Right lobe of liver (tissue), 6 donors: Measurements from ENCODE around the gene CRAMP1. TPM values are rescaled to one million over a fixed set of nuclear protein-coding genes. Genes with fewer than 3 reads are reported as not detected.

Source experiments
- ATAC-seq, 4 donors: fragments of 200-7000 bp; cut with Tn5 transposase; one replicate each; pipeline ENCODE4 v1.9.1; 2020; ENCODE audit warnings: mild to moderate bottlenecking in 4 of 4, moderate library complexity in 4 of 4
- DNase-seq, 3 donors: peaks; one replicate each; pipeline ENCODE4 v3.0.0-alpha.2; 2020
- H3K27ac ChIP-seq, 3 donors: fragments of 200-600 bp; one replicate each; pipeline ENCODE4 v1.8.0; 2022
- H3K27me3 ChIP-seq, 2 donors: fragments of 200-600 bp; one replicate each; pipeline ENCODE4 v1.8.0; 2022
- H3K36me3 ChIP-seq, 4 donors: fragments of 200-600 bp; sonication (generic) in 1 of 4; one replicate each; pipeline versions ENCODE4 v1.5.1 to v1.8.0; 2017 to 2022; ENCODE audit warnings: control low read depth in 1 of 4
- H3K4me1 ChIP-seq, 4 donors: fragments of 200-600 bp; sonication (generic) in 1 of 4; one replicate each; pipeline versions ENCODE4 v1.5.1 to v1.8.0; 2017 to 2022; ENCODE audit warnings: control low read depth in 1 of 4
- H3K4me3 ChIP-seq, 3 donors: fragments of 200-600 bp; one replicate each; pipeline ENCODE4 v1.8.0; 2022
- H3K9me3 ChIP-seq, 4 donors: fragments of 200-600 bp; sonication (generic) in 1 of 4; one replicate each; pipeline versions ENCODE4 v1.5.1 to v1.8.0; 2017 to 2022; ENCODE audit warnings: control low read depth in 1 of 4
- CTCF ChIP-seq, 4 donors: fragments of 200-600 bp in 3 of 4; fragments of 450-650 bp in 1 of 4; IDR thresholded peaks; one replicate each; pipeline versions ENCODE4 v1.5.1 to v1.8.0; 2016 to 2022; ENCODE audit warnings: antibody characterized with exemption in 4 of 4, mild to moderate bottlenecking in 2 of 4
- POLR2A ChIP-seq: fragments of 450-650 bp; IDR thresholded peaks from one replicate; pipeline ENCODE4 v1.6.1; 2017; ENCODE audit warnings: antibody characterized with exemption, mild to moderate bottlenecking
- WGBS: methylation state at CpG from one replicate; pipeline ENCODE4 v1.1.6; 2018; ENCODE audit warnings: low coverage, low lambda C conversion rate; ENCODE audit not compliant: insufficient coverage; ENCODE audit errors: missing lambda C conversion rate; 5-methylcytosine and 5-hydroxymethylcytosine counted together
- intact Hi-C, 2 donors: fragments of 100-400 bp; cut with DNase I; formaldehyde crosslinking; loops; one replicate each; pipeline versions ENCODE4 v1.11.2 to v1.14.1; 2022
- total RNA-seq, 6 experiments: library from RNA; depleted of rRNA in 2 of 6; stranded (reverse); fragments of >200 nt in 2 of 6; fragmentation: NEBNext Ultra II Directional in 3 of 6; extraction: Animal tissue kit (Norgen Biotek cat#: 25700) in 3 of 6; gene quantifications; one replicate each; pipeline versions ENCODE4 v1.1.0 to v1.2.4, GENCODE V29; 2016 to 2023
- donor health status: DM: no; HTN: yes; CAD: no.
- donor health status: DM: no; HTN: no; CAD: no.
- donor health status: DM: no; HTN: no; CAD: no.
- donor health status: DM: no; HTN: yes; CAD: no.
- donor health status: DM: no; HTN: yes; CAD: no.

Gene CRAMP1
- total RNA-seq, 6 experiments from 2014 or later = 2.9 to 8.4 (median 5.8) TPM

DNA sequence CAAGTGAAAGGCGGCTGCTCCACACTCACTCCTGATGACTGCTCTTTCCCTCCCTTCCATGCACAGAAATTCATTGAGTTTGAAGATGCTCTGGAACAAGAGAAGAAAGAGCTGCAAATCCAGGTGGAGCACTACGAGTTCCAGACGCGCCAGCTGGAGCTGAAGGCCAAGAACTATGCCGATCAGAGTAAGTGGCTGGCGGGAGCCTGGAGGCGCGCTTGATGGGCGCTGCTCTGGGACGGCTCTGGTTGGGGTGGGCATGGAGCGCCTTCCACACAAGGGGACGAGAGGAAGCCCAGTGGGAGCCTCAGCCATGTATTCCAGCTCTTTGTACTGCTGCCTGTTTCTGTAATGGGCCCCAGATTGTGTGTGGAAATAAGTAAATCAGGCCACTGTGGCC is 112.3 kb downstream of the CRAMP1 start:
- H3K4me1 ChIP-seq = peaks cover 0 to 6% (median 4%) of the 10 kb centered on the region in 4 donors
- no peak for DNase-seq
- no peak for ATAC-seq
- intact Hi-C loops = no loop called here
- H3K4me3 ChIP-seq = no peak overlapping the region
- no peaks in the 10 kb centered on the region for H3K27me3 ChIP-seq
- no peaks in the 10 kb centered on the region for H3K9me3 ChIP-seq
- no peak overlapping the region for H3K27ac ChIP-seq
- 97% methylated on average over 11 of the region's 12 CpGs for WGBS
- H3K36me3 ChIP-seq = peaks cover 0 to 18% (median 2%) of the 10 kb centered on the region in 4 donors
- TF ChIP-seq POLR2A (no peak), CTCF (IDR thresholded peaks at IDR 0.05) (no peak)

DNA sequence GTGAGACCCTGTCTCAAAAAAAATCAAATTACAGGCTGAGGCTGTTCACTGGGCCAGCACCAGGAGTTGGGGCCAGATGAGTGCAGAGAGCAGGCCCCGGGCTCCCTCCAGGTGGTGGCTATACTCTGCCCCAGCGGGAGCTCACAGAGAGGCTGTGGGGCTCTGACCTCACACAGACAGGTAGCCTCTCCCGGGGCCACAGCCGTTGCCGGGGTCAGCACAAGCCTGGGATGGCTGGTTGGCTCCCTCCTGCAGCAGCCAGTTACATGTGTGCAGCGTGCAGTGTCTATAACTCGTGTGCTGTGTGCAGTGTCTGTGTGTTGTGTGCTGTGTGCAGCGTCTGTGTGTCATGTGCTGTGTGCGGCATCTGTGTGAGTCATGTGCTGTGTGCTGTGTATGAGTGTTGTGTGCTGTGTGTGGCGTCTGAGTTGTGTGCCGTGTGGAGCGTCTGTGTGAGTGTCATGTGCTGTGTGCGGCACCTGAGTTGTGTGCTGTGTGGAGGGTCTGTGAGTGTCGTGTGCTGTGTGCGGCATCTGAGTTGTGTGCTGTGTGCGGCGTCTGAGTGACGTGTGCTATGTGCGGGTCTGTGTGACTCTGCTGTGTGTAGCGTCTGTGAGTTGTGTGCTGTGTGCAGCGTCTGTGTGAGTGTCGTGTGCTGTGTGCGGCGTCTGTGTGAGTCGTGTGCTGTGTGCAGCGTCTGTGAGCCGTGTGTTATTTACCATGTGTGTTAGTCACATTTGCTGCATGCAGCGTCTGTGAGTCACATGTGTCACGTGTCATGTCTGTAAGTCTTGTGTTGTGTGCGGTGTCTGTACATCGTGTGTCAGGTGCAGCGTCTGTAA is 114.7 kb downstream of the CRAMP1 start:
- intact Hi-C loops = no loop called here
- Histone ChIP-seq H3K4me3 (no peak overlapping the region), H3K27me3 (no peaks in the 10 kb centered on the region), H3K27ac (no peak overlapping the region), H3K9me3 (no peaks in the 10 kb centered on the region), H3K4me1 (peaks cover 0 to 1% (median 0%) of the 10 kb centered on the region in 4 donors), H3K36me3 (peaks cover 0 to 22% (median 4%) of the 10 kb centered on the region in 4 donors)
- DNase-seq (no peak), ATAC-seq (no peak)
- WGBS = 87% methylated on average over 12 of the region's 32 CpGs
- no peak for TF ChIP-seq POLR2A
- no peak for TF ChIP-seq CTCF (IDR thresholded peaks at IDR 0.05)

Other genes with a start within 250 kb of the CRAMP1 start
- 10 to 100 TPM in 4 of 6 experiments, 1 to 10 TPM in 2; 9.0 to 14.2 (median 12.0) TPM for gene UNKL, start 197.7 kb upstream of the CRAMP1 start, total RNA-seq
- 10 to 100 TPM in 1 of 6 experiments, 1 to 10 TPM in 5; 5.6 to 11.5 (median 6.0) TPM for gene UQCC4, start 191.6 kb upstream of the CRAMP1 start, total RNA-seq
- gene PERCC1, start 181.3 kb upstream of the CRAMP1 start, total RNA-seq = not detected
- 1 to 10 TPM in 2 of 6 experiments, under 1 TPM in 3, not detected in 1; 0.25 to 1.7 (median 0.79) TPM for gene CCDC154, start 167.8 kb upstream of the CRAMP1 start, total RNA-seq
- 10 to 100 TPM; 36.0 to 50.8 (median 40.8) TPM for gene CLCN7, start 137.3 kb upstream of the CRAMP1 start, total RNA-seq
- not detected for gene PTX4, start 123.4 kb upstream of the CRAMP1 start, total RNA-seq
- gene TELO2, start 119.0 kb upstream of the CRAMP1 start, total RNA-seq = 10 to 100 TPM in 5 of 6 experiments, 1 to 10 TPM in 1; 9.5 to 31.0 (median 20.8) TPM
- 10 to 100 TPM in 2 of 6 experiments, 1 to 10 TPM in 4; 4.7 to 18.7 (median 8.9) TPM for gene TMEM204, start 78.7 kb upstream of the CRAMP1 start, total RNA-seq
- 1 to 10 TPM; 2.9 to 8.9 (median 5.4) TPM for gene IFT140, start 288 bp upstream of the CRAMP1 start, total RNA-seq
- 10 to 100 TPM; 31.0 to 47.7 (median 38.7) TPM for gene JPT2, start 65.9 kb downstream of the CRAMP1 start, total RNA-seq
- 10 to 100 TPM in 5 of 6 experiments, 1 to 10 TPM in 1; 8.7 to 37.3 (median 23.0) TPM for gene MAPK8IP3, start 93.8 kb downstream of the CRAMP1 start, total RNA-seq
- 10 to 100 TPM; 17.9 to 36.1 (median 23.2) TPM for gene NME3, start 159.2 kb downstream of the CRAMP1 start, total RNA-seq
- gene EME2, start 160.4 kb downstream of the CRAMP1 start, total RNA-seq = 10 to 100 TPM in 1 of 6 experiments, 1 to 10 TPM in 5; 3.8 to 11.1 (median 5.0) TPM
- 10 to 100 TPM; 42.5 to 90.5 (median 52.9) TPM for gene MRPS34, start 160.8 kb downstream of the CRAMP1 start, total RNA-seq
- 10 to 100 TPM; 18.6 to 42.5 (median 34.5) TPM for gene SPSB3, start 170.2 kb downstream of the CRAMP1 start, total RNA-seq
- gene NUBP2, start 170.6 kb downstream of the CRAMP1 start, total RNA-seq = 10 to 100 TPM; 21.1 to 90.3 (median 32.6) TPM
- gene IGFALS, start 181.3 kb downstream of the CRAMP1 start, total RNA-seq = 100 to 1,000 TPM in 1 of 6 experiments, 10 to 100 TPM in 5; 38.7 to 124 (median 85.3) TPM
- gene HAGH, start 214.5 kb downstream of the CRAMP1 start, total RNA-seq = 100 to 1,000 TPM in 4 of 6 experiments, 10 to 100 TPM in 2; 77.9 to 161 (median 143) TPM
- 10 to 100 TPM; 25.5 to 96.5 (median 36.0) TPM for gene FAHD1, start 214.8 kb downstream of the CRAMP1 start, total RNA-seq